Hematopoietic multipotent progenitor cell treated with erythropoietin and hydrocortisone succinate and interleukin-3 and kit ligand, for 4 days (in vitro differentiated cells): Measurements from ENCODE around the gene GPX8.

Experiments used
- DNase-seq: peaks from one replicate; pipeline ENCODE4 v3.0.0-alpha.2; 2015

Gene GPX8, protein sequence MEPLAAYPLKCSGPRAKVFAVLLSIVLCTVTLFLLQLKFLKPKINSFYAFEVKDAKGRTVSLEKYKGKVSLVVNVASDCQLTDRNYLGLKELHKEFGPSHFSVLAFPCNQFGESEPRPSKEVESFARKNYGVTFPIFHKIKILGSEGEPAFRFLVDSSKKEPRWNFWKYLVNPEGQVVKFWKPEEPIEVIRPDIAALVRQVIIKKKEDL

DNA sequence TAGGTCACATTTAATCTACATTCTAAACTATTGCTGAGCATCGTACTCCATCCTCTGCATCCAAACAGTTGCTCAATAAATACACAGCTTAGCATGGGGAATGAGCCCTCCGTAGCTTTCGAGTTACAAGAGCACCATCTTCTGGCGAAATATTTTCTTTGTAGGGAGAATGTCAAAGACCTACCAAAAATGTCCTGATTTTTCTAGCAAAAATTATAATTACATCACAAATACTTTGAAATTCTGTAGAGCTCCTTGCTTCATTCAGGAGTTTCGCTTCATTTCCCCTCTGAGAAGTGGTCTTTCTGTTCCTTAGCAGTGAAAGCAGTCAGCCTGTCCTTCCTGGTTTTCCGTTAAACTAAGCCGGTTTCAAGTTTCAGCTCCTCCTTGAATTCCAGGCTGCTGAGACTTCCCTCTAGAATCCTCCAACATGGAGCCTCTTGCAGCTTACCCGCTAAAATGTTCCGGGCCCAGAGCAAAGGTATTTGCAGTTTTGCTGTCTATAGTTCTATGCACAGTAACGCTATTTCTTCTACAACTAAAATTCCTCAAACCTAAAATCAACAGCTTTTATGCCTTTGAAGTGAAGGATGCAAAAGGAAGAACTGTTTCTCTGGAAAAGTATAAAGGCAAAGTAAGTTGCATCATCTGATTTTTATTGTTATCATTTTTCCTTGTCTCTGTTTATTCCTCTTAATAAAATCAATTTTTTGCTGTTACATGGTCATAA, at the start of gene GPX8:
Gene GPX8 (plus strand): TSS at position 409 of the 730 bp plus-strand sequence. CDS start 22 bp downstream, at position 431.
- peak; percentile 70 for DNase-seq

DNA sequence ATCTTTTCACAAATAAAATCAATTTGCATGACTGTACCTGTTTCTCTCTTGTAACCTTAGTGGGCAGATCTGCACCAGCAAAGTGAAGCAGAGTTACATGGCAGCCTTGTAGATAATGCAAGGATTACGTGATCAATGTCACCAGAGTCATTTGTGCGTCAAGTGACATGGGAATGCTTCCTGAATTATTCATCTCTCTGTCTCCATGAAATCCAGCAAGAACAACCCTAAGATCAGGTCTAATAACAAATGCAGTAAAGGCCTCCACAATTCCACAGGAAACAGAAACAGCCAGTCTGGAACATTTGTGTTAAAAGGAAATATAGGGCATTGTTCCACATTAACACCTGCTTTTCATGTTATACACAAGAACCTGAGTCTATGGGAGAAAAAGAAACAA, 49.8 kb upstream of the GPX8 start:
- DNase-seq = no peak

DNA sequence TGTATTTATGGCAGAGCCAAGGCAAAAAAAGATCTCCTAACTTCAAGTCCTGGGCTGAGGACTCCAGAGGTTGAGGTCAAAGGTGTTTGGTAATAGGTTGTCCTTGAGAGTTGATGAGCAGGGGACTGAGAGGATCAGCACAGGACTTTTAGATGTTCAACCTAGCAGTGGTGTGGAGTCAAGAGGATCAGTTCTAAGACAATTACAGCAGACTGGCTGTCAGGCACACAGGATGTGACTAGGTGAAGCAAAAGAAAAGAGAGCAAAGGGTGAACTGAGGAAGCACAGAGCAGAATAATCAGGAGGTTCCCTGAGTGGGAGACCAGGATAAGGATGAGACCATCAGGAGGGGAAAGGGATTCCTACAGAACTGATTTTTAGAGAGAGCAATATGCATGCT, 46.6 kb upstream of the GPX8 start:
- DNase-seq = no peak

DNA sequence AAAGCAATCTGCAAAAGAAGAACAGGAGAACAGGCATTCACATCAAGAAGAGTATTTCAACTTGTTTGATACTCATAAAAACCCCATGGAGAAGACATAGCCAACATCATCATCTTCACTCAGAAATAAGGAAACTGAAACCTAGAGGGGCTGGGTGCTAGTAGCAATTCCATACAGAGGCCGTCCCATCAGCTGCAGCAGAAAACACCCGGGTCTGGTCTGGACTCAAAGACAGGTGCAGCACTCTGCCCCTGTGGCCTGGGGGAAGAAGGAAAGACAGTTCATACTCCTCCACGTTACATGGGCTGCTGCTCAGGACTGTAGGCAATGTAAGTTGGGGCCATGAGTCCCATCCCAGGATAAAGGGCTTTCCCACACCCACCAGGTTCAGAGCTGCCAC, 45.9 kb upstream of the GPX8 start:
- DNase-seq = no peak

DNA sequence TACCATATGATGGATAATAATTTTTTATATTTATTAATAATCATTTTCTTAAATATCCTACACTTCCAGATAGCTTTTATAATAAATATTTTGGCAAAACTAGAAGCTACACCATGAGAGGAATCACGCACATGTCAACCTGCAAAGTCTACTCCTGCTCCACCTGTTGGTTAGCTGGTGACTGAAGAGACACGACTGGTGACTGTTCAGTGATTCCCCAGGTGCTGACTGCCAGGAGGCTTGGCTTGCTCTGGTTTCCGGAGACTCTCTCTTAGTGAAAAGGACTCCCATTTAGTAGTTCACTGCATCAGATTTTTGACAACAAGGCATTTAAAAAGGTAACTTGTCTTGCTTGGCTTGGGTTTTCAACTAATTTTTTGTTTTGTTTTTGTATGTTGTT, 36.6 kb upstream of the GPX8 start:
- no peak for DNase-seq

DNA sequence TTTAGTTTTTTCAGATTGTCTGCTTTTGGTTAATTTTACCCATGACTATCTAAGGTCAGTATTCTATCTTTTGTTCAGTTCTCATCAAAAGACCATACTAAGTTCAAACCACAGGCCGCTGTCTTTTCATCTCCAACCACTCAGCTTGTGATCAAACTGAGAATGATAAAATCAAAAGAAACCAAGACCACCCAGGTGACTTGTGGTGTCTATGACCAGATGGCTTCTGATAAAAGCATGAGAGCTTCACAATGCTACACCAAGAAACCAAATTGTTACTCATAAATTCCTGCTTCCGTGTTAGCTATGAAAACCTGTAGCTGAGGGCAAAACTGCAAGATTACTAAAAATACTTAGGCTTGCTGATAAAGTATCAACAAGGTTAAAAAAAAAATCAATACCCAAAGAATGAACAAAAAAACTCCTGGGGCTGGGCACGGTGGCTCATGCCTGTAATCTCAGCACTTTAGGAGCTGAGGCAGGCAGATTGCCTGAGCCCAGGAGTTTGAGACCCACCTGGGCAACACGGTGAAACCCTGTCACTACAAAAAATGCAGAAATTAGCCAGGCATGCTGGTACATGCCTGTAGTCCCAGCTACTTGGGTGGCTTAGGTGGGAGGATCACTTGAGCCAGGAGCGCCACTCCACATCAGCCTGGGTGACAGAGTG, 25.8 kb upstream of the GPX8 start:
- no peak for DNase-seq

DNA sequence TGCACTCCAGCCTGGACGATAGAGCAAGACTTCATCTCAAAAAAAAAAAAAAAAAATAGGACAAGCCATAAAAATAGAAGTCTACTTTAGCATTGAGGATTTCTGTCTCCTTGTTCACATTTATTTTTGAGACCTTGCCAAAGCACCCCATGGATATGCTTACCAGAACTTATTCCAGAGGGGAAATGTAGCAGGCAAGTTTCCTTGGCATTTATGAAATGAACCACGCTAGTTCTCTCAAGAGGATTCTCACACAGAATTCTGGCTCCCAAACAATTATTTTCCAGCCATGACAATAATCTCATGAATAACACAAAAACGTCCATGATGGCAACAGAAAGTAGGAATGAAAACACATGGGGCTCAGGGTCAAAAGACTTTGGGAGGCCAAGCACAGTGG, 23.4 kb upstream of the GPX8 start:
- DNase-seq = no peak

DNA sequence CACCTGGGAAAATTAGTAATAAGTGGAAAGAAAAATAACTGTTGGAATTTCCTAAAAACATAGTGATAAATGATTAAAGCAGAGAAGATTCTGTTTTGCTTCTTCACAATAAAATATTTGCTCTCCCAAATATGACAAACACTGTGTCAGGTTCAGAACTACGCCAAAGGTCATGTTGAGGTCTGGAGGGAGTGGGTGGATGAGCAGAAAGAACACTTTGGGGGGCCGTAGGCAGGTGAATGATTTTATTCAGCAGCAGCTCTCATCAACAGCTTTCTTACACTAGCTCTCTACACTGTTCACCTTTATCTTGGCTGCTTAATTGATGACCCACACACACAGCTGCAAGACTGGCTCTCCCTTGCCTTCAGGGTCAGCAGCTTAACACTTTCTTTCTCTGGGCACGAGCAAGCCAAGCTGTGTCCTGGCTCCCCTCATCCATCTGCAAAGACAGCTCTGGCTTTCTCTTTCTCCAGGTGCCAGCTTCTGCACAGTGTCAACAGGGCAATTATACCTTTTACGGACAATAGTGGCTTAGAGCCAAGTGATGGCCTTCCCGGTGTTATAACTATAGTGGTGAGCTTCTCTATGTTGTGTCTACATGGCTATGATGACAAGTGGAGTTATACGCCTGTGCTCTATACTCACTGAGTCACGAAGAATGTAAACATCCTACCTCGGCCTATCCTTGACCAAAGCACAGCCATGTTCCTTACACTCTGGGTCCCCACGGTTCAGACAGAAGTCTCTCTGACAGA, 18.9 kb upstream of the GPX8 start:
- no peak for DNase-seq

DNA sequence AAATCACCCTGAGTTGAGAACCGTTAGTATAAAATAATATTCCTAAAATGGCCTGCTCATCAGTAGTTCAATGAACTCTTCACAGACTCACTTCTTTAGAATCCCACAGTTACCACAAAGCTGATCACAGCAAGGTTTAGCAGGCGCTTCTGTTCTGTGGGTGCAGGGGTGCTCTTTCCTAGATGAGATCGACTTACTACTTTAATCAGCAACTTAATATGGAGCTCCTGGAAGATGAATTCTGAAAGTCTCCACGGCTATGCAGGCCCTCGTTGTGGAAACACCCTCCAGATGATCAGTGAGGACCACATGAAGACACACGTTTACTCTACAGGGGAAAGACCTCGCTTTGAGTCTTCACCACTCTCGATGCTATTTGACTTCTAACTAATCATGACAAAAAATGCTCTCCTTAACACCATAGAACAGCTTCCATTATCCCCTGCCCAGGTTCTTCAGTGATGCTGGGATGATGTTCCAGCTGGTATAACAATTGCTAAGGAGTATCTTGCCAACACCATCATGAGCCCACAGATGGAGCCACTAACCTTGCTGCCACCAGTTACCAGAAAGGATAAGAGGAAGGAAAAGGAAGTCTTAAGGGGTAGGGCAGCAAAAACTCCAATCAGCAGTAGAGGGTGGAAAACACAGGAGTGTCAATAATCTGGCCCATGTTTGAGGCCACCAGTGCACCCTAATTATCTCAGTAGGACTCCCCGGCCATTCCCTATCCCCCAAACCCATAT, 17.9 kb upstream of the GPX8 start:
- DNase-seq = peak; percentile 6

DNA sequence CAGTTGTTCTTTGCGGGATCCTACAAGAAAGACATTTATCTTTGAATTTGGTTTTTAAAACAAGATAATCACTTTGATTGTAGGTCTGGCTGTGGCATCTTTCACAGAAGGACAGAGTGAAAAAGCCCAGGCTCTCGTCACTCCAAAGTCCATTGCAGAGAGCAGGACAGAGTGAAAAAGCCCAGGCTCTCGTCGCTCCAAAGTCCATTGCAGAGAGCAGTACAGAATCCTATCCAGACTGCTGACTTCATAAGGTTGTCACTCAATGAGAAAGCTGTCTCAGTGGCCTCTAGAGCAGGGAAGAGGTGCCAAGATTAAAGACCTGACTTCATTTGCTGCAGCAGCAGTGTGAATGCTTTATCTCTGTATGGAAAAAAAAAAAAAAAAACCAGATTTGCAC, 16.3 kb upstream of the GPX8 start:
- no peak for DNase-seq

DNA sequence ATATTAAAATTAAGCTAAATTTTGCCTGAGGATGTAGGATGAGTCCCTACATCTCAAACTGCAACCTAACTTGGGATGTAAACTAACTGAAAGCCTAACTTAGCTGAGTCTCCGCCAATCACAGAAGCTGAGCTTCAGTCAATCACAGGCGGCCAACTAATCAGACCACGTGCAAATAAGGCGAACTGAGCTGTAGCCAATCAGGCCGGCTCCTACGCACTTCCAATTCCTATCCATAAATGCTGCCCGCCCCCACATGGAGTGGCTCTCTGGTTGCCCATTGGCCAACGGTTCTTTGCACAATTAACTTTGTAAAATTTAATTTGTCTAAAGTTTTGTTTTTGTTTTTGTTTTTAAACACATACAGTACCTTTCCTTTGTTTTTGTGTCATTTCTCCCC, 13.9 kb upstream of the GPX8 start:
- no peak for DNase-seq

DNA sequence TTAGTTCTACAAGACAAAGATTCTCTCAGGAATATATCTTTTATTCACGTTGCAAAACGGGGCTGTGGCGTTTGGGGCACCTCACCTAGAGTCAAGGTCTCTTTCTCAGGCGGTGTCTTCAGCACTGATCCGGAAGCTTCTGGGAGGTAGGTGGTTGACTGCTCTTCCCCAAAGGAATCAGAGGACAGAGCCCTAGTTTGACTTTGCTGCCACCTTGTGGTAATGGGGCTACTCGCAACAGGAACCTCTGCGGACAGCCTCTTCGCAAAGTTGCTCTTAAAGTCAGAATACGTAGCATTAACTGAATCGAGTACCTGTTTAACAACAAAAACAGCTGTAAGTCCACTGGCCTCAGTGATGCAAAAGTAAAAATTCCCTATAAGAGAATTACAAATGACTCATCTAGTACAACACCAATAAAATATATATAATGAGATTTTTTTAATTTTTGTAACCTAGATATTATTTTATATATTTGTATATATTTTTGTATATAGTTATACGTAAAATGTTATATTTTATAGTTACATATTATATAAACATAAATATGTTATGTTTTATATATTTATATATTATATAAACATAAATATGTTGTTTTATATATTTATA, 13.3 kb upstream of the GPX8 start:
- DNase-seq = peak; percentile 90

DNA sequence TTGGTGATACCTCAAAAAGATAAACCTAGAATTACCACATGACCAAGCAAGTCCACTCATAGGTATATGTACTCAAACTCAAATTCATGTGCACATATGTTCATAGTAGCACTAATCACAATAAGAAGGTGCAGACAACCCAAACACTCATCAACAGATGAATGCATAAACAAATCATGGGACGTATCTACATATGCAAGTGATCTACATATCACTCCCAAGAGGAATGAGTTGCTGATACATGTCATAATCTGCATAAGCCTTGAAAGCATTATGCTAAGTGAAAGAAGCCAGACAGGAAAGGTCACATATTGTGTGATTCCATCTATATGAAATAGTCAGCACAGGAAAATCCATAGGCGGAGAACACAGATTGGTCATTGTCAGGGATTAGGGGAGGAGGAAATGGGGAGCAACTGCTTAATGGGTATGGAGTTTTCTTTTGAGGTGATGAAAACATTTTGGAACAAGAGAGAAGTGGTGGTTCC, 10.6 kb upstream of the GPX8 start:
- DNase-seq = no peak

DNA sequence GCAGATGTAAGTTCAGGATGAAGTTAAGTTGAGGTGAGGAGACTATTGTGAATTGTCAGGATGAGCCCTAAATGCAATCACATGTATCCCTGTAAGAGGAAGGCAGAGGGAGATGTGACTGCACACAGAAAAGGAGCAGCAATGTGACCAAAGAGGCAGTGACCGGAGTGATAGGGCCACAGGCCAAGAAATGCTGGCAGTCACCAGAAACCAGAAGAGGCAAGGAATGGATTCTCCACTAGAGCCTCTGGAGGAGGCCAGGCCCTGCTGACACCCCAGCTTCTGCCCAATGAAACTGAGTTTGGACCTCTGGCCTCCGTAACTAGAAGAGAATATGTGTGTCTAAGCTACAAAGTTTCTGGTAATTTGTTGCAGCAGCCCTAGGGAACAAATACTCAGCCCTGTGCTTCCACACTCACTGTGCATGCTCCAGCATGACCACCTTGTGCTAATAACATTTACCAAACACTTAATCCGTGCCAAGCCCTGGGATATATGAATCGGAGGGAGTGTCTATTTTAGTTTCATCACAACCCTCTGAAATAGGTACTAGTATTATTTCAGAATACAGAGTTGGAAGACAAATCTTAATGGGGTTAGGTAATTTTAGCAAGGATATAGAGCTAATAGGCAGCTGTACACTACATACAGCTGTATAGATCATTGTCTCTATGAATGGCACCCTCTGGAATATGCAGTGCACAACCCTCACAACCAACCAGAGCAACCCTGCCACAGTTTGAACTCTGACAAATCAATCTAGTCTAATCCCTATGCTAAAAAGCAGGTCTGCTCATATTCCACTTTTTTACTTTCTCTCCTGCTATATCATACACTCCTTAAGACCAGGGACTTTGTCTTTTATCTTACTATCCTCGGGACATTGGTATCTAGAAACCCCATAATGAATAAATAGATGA, 7.8 kb upstream of the GPX8 start:
- DNase-seq = no peak

DNA sequence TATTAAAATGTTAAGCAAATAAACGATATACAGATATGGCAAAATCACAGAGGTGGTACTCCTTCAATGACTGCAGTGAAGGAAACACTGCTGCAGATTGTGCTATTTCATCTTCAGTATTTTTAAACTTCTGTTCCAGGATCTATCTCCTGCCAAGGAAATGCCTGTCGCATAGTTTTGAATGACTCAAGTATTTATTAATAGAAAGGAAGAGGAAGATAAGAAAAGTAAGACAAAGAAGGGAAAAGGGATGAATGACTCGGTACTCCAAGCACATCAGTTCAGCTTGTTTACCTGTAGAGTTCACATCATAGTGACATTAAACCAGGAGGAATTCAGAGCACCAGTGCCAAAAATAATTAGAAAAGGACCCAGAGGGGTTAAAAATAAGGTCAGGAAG, 5.1 kb upstream of the GPX8 start:
- DNase-seq = no peak

DNA sequence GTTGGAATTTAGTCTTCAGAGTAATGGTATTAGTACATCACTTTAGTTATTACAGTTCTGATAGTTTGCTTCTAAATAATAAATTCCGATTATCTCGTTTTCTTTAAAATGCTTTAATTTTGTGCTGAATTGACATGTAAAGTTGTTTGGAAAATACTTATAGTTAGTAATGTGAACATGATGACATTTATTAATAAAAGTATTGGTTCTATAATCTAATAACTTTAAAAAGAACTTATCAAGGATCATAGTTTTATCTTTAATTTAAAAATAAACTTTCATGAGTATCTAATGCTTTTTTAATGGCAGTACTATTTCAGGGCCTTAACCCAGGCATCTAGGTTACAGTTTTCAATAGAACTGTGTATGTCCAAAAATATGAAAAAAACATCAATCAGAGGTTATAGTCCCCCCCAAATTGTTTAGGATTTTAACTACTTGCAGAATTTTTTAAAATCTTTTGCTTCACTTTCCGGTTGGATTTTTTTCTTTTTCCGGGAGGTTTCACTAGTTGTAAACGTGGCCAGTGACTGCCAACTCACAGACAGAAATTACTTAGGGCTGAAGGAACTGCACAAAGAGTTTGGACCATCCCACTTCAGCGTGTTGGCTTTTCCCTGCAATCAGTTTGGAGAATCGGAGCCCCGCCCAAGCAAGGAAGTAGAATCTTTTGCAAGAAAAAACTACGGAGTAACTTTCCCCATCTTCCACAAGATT, 680 bp downstream of the GPX8 start:
- DNase-seq = no peak

DNA sequence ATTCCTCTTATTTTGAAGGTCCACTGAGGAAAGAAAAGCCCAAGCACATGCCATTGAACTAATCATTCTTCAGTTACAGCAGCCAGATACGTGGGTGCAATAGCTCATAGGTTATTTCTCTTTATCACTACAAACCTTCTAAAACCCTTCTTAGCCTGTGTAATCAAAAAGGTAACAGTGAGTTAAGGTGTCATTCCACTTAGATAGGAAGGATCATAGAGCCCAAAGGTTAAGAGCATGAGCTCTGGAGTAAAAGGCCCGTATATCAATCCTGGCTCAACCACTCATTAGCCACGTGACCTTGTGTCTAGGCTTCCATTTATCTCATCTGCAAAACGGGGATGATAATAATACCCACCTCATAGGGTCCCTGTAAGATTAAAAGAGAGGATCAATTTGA, 2.7 kb downstream of the GPX8 start:
- no peak for DNase-seq

DNA sequence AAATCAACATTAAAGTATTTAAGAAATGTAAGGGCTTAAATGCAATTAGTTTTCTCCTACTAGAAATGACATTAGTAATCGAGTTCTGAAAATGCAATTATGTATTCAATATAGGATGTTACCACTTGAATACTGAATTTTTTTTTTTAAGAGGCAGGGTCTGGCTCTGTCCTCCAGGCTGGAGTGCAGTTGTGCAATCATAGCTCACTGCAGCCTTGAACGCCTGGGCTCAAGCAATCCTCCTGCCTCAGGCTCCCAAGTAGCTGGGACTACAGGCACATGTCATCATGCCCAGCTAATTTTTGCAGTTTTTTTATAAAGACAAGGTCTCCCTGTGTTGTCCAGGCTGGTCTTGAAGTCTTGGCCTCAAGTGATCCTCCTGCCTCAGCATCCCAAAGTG, 11.5 kb downstream of the GPX8 start:
- DNase-seq = no peak

DNA sequence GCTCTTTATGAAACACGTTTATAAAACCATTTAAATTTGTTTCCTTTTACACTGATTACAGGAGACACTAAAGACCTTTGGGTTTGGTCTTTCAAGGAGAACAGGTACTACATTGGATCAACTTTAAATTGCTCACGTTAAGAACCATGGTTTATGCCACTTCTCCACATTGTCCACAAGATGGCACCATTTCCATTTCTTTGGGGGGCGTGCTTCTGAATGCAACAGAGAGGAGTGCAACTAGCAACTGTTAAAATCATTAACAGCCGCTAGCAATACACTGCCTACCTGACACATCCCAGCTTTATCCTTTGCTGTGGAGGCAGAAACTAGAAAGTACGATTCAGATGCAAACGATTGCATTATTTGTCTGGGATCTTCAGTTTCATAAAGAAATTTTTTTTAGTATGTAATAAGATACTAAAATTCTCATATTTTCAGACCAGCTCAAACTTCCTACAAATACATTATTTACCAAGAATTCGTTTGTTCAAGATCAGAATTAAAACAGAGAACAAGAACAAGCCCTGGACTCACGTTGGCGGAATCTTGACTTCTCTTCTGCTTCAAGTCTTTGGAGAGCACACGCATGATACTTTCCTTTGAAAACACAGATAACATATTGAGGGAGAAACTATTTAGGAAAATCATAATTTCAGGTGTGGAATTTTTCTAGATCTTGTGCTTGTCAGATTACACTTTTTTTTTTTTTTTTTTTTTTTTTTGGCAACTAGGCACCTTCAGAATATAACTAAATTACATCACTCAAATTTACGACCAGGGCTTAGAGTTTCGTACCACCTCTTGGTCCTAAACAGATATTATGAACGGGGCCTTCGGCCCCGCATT, 12.3 kb downstream of the GPX8 start:
- peak; percentile 92 for DNase-seq
